GM18502 (cell line): Measurements from ENCODE around the gene OR11G2.
"Not testable (repeated sequence)": the region's sequence is repeated elsewhere in the genome, so short reads cannot be mapped to it uniquely, and the experiment has no call there.

Experiments used
- ATAC-seq: cut with Tn5 transposase; IDR thresholded peaks from one replicate; pipeline ENCODE4 v1.9.1; 2021; ENCODE audit warnings: mild to moderate bottlenecking; ENCODE audit not compliant: unreplicated experiment, poor library complexity

OR11G2 gene

GRCh38 chr14:20190596-20190995, at the start of gene OR11G2:
Gene OR11G2, plus strand, starts transcription at chr14:20190896. Its CDS starts 6,542 bp downstream, at chr14:20197438.
- ATAC-seq: no peak

DNA sequence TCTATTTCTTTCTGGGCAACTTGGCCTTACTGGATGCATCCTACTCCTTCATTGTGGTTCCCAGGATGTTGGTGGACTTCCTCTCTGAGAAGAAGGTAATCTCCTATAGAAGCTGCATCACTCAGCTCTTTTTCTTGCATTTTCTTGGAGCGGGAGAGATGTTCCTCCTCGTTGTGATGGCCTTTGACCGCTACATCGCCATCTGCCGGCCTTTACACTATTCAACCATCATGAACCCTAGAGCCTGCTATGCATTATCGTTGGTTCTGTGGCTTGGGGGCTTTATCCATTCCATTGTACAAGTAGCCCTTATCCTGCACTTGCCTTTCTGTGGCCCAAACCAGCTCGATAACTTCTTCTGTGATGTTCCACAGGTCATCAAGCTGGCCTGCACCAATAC, 46.8 kb upstream of the OR11G2 start:
- ATAC-seq: no peak

- no peak for ATAC-seq
These were observed 45.9 kb upstream of the OR11G2 start for GRCh38 chr14:20144820-20145219.

- ATAC-seq: no peak
These were observed 26.2 kb upstream of the OR11G2 start for GRCh38 chr14:20164462-20164861.

DNA sequence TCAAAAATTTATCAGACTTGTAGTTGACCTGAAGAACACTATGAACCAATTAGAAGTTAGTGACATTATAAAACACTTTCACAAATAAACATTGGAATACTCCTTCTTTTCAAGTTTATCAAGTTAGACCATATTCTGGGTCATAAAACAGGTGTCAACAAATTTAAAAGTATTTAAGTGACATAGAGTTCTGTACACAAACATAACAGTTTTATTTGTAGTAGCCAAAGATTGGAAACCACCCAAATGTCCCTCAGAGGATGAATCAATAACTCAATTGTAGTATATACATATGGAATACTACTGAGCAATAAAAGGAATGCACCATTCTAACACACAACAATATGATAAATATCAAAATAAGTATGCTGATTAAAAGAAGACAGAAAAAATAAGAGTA, 23.6 kb upstream of the OR11G2 start:
- ATAC-seq: no peak

DNA sequence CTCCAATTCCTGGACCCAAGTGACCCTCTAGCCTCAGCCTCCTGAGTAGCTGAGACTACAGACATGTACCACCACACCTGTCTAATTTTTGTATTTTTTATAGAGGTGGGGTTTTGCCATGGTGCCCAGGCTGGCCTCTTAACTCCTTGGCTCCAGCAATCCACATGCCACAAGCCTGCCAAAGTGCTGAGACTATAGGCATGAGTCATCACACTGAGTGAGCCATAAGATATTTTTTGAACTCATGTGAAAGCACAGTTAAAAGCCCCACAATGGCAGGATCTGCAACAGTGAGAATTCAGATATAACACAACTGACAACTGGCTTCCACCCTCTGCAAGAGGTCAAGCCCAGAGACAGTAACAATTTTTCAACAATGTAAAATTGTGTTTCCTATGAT, 20.8 kb upstream of the OR11G2 start:
- not testable (repeated sequence) for ATAC-seq

- ATAC-seq: not testable (repeated sequence)
These were observed 16.5 kb upstream of the OR11G2 start for GRCh38 chr14:20174205-20174604.

DNA sequence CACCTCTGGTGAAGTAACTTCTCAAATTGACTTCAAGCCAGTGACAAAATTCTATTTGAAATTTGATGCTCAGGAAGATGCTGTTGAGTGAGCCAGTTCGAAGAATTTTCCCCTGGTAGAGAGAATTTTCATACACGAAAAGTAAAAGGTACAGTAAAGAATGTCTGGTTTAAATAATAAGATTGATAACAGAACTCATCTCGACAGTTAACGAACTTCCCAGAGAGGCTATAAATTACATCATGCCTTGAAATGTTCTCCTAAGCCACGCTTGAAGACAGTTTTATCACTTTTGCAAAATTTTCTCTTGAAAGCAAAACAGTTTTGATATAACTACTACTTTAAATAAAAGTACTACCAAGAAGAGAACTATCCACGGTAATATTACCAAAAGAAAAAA, 14.4 kb upstream of the OR11G2 start:
- ATAC-seq: no peak

- no peak for ATAC-seq
These were observed 13.2 kb upstream of the OR11G2 start for GRCh38 chr14:20177433-20177974.

DNA sequence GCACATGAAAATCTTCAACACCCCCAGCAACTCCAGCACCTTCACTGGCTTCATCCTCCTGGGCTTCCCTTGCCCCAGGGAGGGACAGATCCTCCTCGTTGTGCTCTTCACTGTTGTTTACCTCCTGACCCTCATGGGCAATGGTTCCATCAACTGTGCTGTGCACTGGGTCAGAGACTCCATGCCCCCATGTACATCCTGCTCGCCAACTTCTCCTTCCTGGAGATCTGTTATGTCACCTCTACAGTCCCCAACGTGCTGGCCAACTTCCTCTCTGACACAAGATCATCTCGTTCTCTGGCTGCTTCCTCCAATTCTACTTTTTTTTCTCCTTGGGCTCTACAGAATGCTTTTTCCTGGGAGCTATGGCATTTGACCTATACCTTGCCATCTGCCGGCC, 11.5 kb upstream of the OR11G2 start:
- no peak for ATAC-seq

DNA sequence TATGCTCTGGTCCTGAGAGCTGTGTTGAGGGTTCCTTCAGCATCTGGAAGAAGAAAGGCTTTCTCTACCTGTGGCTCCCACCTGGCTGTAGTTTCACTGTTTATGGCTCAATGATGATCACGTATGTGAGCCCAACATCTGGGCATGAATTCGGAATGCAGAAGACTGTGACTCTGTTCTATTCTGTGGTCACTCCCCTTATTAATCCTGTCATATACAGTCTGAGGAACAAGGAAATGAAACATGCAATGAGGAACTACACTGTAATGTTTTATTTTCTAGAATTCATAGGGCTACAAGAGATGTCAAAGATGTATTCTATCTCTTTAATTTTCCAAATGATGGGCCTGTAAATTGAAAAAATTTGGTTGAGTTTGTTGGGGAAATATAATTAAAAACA, 10.8 kb upstream of the OR11G2 start:
- ATAC-seq: no peak

- ATAC-seq: no peak
These were observed 10.2 kb upstream of the OR11G2 start for GRCh38 chr14:20180486-20180885.

GRCh38 chr14:20184181-20184580, 6.5 kb upstream of the OR11G2 start:
- no peak for ATAC-seq

DNA sequence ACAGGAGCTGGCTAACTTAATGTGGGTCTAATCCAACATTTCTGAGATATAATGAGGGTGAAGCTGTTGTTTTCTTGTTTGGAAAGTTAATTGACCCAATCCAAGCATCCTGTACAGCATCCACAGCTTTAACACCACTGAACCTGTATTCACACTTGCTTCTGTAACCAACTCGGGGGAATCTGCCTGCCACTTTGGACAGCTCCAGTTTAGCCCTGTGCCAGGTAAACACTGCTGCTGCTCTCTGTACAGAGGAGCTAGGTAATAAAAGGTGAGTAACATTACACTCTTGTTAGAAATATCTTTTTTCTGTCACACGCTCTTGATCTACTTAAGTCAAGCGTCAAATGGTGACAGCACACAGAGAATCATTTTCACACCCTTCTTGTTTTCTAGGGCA, 700 bp downstream of the OR11G2 start:
- ATAC-seq: no peak

- no peak for ATAC-seq
These were observed 3.4 kb downstream of the OR11G2 start for GRCh38 chr14:20194101-20194500.

- ATAC-seq: not testable (repeated sequence)
These were observed 4.5 kb downstream of the OR11G2 start for GRCh38 chr14:20195170-20195569.

- no peak for ATAC-seq
These were observed 5.2 kb downstream of the OR11G2 start for GRCh38 chr14:20195911-20196310.

GRCh38 chr14:20197459-20197858, 6.8 kb downstream of the OR11G2 start:
- no peak for ATAC-seq

DNA sequence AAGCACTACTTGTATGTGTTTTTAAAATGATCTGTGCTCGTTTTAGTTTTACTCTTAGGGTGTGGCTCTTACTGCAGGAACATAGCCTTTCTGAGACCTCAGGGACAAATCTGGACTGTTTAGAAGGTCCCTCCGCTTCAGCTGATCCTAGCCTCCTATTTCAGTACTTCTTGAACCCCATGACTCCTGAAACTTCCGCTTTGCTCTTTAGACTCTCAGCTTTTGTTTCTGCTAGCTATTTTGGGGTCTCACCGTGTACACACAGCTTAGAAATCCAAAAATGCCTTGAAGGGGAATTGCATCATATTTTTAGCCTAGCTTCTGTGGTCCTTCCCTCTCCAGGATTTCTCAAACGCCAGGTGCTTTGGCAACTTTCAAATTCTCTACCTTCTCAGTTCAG, 8.3 kb downstream of the OR11G2 start:
- no peak for ATAC-seq

DNA sequence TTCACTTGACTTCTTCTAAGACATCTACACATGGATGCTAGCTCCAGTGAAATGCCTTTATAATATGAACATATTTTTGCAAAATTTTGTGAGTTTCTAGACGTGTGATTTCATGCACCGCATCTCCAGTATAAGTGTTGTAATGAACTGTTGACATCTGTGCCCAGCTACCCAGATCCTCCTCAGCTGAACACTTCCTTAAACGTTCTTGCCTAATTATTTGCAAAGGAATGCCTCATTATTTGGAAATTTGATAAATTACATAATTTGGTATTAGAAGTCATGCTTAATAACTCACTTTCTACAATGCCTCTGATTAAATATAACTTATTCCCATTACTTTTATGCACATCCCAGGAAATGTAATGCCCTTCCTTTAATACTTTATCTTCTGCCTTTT, 14.0 kb downstream of the OR11G2 start:
- ATAC-seq: no peak

GRCh38 chr14:20209595-20209994, 18.9 kb downstream of the OR11G2 start:
- no peak for ATAC-seq

GRCh38 chr14:20212406-20212805, 21.7 kb downstream of the OR11G2 start:
- ATAC-seq: not testable (repeated sequence)

GRCh38 chr14:20215196-20215595, 24.5 kb downstream of the OR11G2 start:
- ATAC-seq: no peak
